ENCODE data around the gene ATPAF1.
A peak's percentile ranks its signal among the peaks of the same experiment; 100 is the strongest.

ATPAF1 gene

DNA sequence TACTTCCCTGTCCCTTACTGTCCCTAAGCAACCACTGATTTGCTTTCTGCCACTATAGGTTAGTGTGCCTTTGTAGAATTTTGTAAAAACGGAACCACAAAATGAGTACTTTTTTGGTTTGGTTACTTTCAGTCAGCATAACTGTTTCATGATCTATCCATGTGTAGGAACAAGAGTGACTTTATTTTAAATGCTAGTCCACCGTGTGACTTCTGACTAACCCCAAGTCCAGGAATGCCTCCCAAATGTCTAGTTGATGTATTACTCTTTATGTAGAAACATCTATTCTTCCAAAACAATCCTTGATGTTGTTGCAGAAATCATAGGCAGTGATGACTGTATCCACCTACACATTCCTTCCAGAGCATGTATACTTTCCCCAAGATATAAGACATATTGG is 21.3 kb downstream of the ATPAF1 start:
- DNase-seq, result no peak

DNA sequence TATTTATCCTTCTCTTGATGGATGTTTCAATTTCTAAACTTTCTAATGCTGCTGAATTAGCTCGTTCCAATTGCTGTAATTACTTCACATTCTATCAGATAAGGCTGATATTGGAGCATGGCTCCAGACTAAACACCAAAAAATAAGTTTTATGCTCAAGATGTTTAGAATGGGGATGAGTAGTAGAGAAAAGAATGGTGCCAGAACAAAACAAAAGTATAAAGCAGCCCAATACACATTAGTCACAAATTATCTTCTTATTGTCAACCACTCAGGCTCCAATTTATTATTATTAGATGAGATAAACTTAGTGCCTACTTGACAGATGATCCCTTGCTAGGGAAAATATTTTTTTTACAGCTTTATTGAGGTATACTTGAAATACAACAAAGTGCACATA is 21.8 kb downstream of the ATPAF1 start:
- DNase-seq, result no peak

DNA sequence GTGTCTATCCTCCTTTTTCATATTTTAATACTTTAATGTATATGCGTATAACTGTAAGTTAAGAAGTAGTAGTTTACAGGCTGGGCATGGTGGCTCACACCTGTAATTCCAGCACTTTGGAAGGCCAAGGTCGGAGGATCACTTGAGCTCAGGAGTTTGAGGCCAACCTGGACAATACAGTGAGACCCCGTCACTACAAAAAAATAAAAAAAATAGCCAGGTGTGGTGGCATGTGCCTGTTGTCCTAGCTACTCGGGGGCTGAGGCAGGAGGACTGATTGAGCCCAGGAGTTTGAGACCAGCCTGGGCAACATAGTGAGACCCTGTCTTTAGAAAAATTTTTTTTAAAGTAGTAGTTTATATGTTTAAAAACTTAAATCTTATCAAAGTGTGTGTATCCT is 22.3 kb downstream of the ATPAF1 start:
- DNase-seq, result no peak

DNA sequence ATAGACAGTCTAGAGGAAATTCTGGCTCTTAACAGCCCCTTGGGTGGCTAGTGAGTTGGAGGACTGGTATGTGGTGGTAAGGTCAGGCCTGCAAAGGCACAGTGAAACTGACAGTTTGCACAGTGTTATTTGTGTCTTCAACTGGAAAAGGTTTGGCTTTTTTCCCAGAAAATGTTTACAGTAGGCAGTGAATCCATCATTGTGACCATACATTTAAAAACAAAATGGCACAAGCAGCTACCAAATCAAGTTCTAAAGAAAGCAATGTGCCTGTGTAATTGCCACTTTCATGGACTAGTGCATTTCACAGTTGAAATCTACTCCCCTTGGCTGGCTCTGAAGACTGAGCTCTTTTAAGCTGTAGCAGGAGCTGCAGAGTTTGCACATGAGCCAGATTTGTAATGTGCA is 24.8 kb downstream of the ATPAF1 start:
- no peak for DNase-seq

DNA sequence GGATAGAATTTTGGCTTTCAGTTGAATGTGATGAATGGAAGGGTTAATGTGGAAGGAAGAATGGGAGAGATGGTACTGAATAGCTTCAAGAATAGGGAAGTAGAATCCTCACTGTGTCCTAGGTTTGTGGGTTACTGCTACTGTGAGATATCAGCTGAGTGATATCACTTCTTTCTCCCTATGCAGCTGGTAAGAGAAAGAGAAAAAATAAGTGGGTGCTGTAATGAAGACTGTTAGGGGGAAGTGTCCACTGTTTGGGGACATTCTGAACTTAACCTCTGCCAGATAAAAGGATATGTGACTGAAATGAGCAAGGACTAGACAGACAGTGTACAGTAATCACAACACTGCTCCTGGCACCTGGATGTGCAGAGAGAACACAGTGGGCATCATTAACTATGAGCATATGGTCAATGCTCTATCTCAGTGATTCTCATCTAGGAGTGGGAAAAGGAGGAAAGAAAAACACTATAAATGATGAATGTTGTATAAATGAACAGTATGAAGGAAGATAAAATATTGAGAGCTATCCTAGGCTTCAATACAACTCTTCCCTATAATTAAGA is 26.0 kb downstream of the ATPAF1 start:
- DNase-seq, result no peak

DNA sequence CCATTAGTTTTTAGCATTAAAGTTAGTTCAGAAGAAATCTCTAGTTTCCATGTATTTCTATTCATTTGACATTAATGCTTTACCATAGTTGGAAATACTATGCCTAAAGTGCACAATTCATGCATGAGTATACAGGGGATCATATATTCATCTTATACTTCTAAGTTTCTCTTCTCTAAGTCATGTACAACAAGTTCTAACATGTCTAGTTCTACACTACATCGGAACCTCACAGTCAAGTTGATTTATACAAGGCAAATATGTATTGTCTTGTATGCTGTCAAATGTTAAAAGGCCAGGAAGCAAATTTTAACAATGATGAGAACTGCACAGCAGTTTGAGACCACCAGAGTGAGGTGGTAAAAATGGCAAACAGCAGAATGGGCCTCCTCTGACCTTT is 28.6 kb downstream of the ATPAF1 start:
- DNase-seq, result no peak

DNA sequence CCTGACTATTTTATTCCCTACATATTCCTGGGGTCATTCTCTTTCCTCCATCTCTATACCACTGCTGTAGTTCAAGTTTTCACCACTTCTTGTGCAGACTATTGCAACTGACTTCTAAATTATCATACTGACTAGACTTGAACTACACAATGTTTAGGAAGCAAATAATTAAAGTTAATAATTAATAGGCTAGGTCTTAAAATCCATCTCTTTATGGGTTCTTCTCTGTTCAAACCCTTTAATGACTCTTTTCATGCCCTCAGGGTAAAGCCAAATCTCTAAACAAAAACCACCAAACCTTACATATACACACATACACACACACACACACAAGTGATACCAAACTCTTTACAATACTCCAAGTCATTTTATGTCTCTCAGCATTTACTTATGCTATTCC is 29.2 kb downstream of the ATPAF1 start:
- DNase-seq, result no peak

DNA sequence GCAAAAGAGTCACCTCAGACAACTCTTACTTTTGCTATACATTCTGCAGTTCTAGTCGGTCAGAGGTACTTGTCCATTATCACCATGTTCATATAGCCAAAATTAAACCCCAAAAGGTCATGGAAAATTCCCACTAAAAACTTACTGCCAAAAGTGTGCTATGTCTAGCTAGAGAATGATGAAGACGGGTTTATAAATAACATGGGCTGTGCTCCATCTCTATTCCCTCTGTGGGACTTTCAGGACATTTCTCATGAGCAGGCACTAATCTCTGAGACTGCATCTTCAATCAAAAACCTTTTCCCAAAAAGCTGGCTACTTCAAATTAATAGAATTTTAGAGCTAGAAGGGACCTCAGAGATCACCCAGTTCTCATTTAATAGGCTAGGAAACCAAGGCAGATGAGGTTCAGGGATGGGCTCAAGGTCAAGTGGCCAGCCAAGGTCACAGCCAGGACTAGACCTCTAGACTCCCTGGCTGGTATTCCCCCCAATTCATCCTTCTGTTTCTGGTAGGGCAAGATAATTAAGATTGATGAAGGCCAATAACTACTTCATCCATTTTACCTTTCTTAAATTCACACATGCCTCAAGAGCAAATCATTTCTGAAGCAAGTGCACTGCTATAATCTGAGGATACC is 30.6 kb downstream of the ATPAF1 start:
- no peak for DNase-seq

DNA sequence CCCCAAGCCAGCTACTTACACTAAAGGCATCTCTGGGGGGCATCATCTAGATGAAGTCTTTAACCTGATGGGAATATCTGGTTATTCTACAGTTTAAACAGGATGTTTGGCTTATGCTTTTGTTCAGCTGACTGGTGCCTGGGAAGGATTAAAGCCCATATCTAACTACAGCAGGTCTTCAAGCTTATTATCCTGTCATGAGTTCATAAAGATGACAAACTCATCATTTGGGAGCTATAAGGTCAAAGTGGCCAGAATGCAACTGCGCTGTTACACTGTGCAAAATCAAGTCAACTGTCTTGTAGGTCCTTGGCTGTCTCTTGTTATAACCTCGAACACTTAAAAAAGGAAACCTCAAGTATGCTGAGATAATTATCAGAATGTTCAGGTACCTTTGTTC is 33.0 kb downstream of the ATPAF1 start:
- no peak for DNase-seq

DNA sequence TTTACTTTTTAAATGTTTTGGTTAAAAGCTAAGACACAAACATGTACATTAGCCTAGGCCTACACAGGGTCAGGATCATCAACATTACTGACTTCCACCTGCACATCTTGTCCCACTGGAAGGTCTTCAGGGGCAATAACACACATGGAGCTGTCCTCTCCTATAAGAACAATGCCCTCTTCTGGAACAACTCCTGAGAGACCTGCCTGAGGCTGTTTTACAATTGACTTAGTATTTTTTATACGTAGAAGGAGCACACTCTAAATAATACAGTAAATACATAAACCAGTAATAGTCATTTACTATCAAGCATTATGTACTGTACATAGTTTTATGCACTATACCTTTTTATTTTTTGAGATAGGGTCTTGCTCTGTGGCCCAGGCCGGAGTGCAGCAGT is 37.4 kb downstream of the ATPAF1 start:
- no peak for DNase-seq

DNA sequence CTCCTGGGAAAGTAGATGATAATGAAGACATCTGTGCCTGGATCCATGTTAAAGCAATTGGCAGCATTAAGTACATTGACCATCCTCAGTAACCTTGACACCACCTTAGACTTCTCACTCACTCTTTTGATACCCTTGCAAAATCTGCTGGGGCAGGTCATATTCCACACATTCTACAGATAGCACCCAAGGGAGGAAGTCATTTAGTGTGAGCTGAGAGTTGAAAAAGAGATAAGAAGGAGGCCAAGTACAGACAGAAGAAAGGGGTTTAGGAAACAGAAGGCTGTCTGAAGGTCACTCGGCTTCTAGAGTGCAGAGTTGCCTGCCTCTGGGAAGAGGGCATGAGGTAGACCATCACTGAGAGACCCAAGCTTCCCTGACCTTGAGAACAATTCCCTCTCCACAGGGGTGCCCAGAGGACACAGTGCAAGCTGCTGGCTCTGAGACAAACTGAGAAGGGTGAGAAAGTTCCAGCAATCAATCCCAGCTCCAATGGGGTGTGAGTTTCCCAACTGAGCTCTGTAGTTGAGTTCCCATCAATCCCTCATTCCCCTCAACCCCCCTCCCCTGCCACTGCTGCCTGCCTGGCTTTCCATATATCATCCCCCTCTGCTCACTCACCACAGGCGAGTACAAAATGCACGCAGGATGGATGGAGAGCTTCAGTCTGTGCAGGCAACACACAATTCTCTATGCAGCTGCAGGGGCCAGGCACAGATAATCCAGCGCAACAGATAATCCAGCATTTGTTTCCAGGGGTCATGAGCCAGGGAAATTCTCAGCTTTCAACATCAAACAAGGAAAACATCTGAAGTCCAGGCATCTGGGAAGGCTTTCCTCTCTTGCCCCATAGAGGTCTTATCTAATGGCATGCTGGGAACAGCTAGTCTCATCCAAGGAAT is 44.2 kb downstream of the ATPAF1 start:
- DNase-seq, result no peak

DNA sequence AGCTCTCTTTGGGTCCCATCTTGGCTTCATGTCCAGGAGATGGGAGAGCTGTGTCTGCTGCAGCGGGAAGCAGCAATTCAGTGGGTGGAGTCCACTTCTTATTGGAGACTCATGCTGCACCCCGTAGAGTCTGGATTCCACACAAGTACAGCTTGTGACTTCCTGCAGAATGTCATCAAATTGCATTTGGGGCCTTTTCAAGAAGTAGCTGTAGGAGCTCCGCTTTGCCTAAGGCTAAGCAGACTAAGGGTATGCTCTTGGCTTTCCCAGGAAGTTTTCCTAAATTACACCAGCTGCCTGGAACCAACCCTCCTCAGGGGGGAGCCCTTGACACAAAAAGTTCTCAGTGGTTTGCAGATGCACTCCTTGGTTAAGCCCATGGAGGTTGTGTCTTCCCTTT is 45.8 kb downstream of the ATPAF1 start:
- peak in 1 of 2 experiments; percentile 4 for DNase-seq

DNA sequence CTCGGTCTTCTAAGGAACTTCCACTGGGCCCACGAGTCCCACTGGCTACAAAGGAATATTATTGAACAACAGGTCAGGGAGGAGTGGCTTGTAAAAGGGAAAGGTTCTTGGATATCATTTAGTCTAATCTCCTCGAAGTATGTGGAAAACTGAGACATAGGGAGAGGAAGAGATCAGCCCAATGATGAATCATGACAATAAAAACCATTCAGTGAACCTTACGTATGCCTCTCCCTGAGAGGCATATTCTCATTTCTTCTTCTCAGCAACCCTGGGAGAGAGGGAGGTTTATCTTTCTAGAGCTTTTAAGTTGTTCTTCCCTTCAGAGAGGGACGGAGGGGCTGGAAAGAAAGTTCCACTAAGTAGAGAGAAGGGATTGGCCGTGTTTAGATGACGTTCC is 46.2 kb downstream of the ATPAF1 start:
- no peak for DNase-seq

DNA sequence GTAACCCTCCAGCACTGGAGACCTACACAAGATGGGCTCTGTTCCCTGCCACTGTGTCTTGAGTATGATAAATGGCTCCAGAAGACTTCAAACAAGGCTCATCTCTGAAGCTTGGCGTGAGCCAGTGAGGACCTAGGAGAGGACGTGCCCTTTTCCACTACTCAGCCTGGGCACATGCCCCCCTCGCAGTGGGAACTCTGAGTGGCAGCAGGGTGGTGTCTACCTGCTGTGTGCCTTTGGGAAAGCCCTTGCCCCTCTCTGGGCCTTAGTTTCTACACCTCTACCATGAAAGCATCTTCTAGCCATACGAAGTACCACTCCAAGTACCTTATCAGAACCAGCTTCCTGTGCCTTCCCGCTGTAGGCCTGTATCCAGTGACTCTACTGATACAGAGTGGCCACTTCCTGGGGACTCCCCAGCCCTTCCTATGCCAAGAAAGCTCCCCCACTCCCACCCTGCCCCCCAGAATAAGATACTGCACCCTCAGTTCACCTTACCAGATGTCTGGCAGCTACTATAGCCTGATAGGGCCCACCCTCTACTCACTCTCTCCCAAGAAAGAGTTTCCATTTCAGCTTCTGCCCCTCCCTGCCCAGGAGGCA is 48.4 kb downstream of the ATPAF1 start:
- DNase-seq, result no peak

DNA sequence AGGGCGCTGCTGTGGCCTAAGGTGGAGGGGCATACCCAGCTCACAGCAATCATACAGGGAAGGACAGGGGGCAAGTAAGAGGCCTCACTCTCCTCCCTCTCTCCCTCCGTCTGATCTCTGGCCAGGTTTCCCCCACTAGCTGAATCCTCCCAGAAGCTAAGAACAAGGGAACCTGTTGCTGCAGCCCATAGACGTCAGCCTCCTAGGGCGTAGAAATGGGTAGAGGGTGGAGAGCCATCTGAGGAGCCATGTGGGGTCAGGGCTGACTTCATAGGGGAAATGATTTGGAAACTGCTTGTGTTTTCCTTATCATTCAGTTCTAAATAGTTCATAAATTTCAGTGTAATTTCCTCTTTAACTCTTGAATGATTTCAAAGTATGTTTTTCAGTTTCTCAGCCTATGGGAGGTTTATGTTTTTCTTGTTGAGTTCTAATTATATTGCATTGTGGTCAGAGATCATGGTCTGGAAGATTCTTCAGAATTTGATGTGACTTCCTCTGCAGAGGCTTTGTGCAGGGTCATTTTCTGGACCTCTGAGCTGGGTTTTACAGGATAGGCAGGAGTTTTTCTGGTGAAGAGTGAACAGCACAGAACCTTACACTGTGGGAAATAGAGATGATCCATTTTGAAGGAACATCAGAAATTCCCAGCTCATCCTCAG is 49.3 kb downstream of the ATPAF1 start:
- DNase-seq, result no peak

DNA sequence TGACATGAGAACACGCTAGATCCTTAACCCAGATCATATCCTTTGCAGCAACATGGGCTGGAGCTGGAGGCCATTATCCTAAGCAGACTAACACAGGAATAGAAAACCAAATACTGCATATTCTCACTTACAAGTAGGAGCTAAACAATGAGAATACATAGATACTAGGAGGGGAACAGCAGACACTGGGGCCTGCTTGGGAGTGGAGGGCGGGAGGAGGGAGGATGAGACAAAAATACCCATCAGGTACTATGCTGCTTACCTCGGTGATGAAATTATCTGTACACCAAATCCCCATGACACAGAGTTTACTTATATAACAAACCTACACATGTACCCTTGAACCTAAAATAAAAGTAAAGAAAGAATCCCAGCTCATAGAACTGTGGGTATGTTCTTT is 50.3 kb downstream of the ATPAF1 start:
- DNase-seq, result no peak

DNA sequence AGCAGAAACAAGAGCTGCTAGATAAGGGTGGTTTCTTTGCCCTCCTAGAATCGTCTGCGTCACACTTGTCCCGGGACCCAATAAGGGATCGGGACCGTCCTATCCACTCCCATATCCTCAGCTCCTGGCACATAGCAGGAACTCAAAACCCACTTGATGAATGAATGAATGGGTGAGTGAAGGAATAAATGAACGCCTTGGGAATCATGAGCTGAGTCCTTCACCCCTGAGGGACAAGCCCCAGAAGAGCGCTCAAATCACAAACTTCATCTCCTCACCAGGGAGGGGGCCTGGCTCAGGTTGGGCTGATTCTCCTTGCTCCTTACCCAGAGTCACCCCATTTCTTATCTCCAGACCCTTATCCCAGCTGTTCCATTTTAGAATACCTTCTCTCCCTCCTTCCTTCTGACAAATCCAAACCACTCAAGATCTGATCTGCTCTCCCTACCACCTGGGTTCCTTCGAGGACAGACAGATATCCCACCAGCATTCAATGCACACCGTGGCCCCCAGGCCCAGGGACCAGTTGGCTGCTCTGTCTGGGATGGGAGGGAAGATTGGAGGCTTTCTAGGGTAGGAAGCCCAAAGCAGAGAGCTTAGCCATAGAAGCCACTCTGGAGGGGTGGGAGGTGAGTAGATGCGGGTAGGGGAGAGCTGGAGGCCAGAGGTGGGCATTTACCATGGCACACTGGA is 50.9 kb downstream of the ATPAF1 start:
- no peak for DNase-seq

DNA sequence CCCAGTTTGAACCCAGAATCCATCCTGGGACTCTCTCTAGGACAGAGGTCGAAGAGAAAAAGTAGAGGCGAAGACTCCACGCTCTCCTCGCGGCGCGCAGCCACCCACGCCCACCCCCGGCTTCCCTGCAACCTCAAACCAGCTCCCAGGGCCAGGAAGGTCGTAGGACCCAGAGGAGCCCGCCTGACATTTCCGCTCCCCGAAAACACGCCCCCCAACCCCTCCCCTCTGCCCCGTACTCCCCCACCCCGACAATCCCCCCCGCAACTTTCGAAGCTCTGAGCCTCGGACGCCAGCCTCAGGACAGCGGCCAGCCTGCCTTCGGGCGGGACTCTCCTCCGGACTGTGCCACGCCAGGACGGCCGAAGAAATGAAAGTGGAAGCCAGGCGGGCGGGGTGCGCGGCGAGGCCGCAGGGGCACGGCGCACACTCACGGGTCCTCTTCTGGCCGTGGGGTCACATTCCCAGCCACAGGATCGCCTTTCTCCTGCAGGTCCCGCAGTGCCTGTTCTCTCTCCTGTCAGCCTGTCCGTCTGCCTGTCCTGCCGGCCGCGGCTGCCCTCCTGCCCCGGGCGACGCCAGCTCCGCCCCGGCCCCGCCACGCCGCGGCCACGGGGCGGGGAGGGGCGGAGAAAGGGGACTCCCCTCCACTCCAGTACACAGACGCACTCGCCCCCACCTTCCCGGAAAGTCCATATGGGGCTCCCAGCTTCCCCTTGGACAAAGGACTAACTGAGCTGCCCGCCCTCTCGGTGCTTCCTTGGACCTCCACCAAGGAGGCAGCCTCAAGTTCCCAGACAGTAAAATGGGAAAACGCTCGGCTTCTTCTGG is 51.7 kb downstream of the ATPAF1 start, which contains the start of gene MOB3C:
TSS of gene MOB3C (minus strand) at position 535 of the 831 bp plus-strand sequence. CDS start 3,490 bp downstream, outside the sequence.
- DNase-seq, result peak; percentile 11 to 50

DNA sequence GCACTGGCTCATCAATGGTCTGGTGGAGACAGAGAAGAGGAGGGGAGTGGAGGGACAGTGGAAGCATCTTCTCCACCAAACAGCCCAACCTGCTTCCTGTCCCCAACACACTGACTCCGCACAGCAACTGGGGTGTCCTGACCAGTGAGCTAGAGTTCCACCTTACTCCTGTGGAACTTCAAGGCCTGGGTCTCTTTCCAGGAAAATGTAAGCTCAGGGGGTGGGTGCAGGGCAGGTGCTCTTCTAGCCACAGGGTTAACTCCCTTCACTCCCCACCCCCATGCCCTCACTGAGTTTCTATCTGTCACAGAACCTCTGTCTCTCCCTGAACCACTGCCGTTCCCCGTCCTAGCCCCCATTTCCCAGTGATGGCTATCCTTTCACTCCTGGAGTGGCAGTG is 52.4 kb downstream of the ATPAF1 start:
- no peak for DNase-seq

DNA sequence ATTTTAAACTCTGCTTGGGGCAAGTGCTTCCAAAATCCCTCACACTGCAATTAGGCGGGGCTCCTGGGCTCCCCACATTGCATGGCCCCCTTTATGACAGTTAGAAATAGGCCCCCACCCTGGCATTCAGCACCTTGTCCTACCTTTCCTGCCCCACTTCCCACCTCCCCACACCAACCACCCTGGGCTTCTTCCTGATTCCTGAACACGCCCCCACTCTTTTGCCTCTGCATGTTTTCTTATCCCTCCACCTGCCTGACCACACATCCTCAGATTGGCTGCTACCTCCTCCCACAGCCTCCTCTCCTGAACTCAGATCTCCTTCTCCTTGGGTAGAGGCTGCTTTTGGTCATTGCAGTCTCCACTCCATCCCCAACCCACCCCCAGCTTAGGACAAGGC is 53.1 kb downstream of the ATPAF1 start:
- DNase-seq, result no peak

DNA sequence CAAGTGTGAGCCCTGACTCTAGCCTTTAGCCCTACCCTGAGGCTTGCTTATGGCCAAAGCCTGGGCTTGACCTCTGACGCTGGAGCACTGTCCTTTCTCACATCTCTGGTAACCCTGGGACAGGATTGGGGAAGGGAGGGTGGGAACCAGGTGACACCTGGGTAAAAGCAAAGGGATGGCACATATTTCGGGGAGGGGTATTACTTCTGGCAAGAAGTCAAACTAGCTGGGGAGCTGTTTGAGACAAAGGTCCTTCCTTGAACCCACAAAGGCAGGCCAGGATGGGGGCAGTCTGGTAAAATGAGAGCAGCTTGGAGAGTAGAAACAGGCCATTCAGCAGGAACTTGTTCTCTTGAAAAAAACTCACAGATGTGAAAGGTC is 53.6 kb downstream of the ATPAF1 start:
- DNase-seq, result no peak

All from NCI-H524 (cell line).